ENCODE measurements around the gene B3GLCT.

The B3GLCT gene

DNA sequence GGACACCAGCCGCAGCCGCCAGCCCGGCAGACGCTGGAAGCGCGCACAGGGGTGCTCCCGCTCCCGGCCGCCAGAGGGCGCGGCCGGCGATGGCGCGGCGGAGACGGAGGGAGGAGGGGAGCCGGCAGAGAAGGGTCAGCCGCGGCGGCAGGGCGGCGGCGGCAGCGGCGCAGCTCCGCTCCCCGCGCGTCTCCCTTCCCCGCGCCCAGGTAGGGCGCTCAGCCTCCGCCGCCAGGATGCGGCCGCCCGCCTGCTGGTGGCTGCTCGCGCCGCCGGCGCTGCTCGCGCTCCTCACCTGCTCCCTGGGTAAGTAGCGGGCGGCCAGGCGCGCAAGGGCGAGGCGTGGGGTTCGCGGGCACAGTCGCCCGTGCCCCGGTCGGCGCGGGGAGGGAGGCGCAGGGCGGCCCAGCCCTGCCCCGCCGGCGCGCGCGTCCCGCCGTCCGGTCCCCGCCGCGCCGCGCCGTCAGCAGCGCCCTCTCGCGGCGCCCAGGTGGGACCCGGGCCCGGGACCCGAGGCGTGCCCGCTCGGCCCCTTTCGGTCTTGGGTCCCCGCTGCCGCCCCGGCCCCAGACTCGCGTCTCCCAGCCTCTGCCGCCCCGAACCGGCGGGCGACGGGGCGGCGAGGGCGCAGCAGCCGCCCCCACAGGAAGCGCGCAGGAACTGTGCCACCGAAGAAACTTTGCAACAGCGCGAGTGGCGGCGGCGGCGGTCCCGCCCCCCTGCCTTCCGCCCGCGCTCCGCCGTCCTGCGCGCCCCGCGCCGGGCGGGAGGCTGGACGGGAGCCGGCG, at the start of gene B3GLCT:
Gene B3GLCT, plus strand, starts transcription at position 127 of the 788 bp plus-strand sequence. Its CDS starts 110 bp downstream, at position 237.
- Histone ChIP-seq H3K27ac (peak within 1 kb of the TSS; percentile 77), H3K27me3 (ENCODE audit: control insufficient read depth, insufficient read depth, low read length) (no peaks in the 10 kb centered on the region), H3K4me1 (no peaks in the 10 kb centered on the region), H3K36me3 (ENCODE audit: control insufficient read depth, insufficient read depth, low read length) (no peaks in the 10 kb centered on the region), H3K9ac (no peak within 1 kb of the TSS), H3K4me3 (ENCODE audit: low read depth, low read length) (peak within 1 kb of the TSS; percentile 61), H2AFZ (peak within 1 kb of the TSS; percentile 86), H3K79me2 (peaks cover 2% of the 10 kb centered on the region), H3K4me2 (ENCODE audit: low read length) (peak within 1 kb of the TSS; percentile 82), H3K9me3 (ENCODE audit: control insufficient read depth, low read length) (no peaks in the 10 kb centered on the region)
- TF ChIP-seq CTCF (IDR thresholded peaks at IDR 0.05) = peak; percentile 63

- Histone ChIP-seq H3K4me3 (ENCODE audit: low read depth, low read length) (no peak overlapping the region), H3K9ac (no peak overlapping the region), H3K4me1 (no peaks in the 10 kb centered on the region), H3K9me3 (ENCODE audit: control insufficient read depth, low read length) (no peaks in the 10 kb centered on the region), H2AFZ (no peak overlapping the region), H3K79me2 (peaks cover 3% of the 10 kb centered on the region), H3K4me2 (ENCODE audit: low read length) (no peak overlapping the region), H3K27me3 (ENCODE audit: control insufficient read depth, insufficient read depth, low read length) (no peaks in the 10 kb centered on the region), H3K36me3 (ENCODE audit: control insufficient read depth, insufficient read depth, low read length) (no peaks in the 10 kb centered on the region), H3K27ac (no peak overlapping the region)
- TF ChIP-seq CTCF (IDR thresholded peaks at IDR 0.05) = no peak
Observed at GRCh38 chr13:31150315-31150985, 49.3 kb upstream of the B3GLCT start.

- Histone ChIP-seq H3K9ac (no peak overlapping the region), H3K79me2 (peaks cover 3% of the 10 kb centered on the region), H2AFZ (no peak overlapping the region), H3K27me3 (ENCODE audit: control insufficient read depth, insufficient read depth, low read length) (no peaks in the 10 kb centered on the region), H3K4me3 (ENCODE audit: low read depth, low read length) (no peak overlapping the region), H3K9me3 (ENCODE audit: control insufficient read depth, low read length) (no peaks in the 10 kb centered on the region), H3K36me3 (ENCODE audit: control insufficient read depth, insufficient read depth, low read length) (no peaks in the 10 kb centered on the region), H3K4me2 (ENCODE audit: low read length) (no peak overlapping the region), H3K27ac (no peak overlapping the region), H3K4me1 (no peaks in the 10 kb centered on the region)
- TF ChIP-seq CTCF (IDR thresholded peaks at IDR 0.05) = no peak
Observed at GRCh38 chr13:31151837-31152236, 47.9 kb upstream of the B3GLCT start.

DNA sequence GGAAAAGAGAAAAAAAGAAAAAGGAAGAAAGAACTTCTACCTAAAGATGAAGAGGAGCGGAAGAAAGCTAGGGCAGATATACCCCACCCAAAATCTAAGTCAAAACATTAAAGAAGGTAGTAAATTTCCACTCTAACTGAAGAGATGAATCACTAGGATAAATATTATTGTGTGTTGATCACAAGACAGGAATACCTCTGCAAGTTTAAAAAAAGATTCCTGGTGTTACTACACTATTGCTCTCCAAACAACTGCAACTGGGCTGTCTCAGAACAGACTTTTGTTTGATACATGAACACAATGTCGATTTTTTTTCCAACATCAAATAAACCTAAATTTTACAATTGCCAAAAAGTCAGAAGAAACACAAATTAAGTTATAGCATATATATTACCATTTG, 44.8 kb upstream of the B3GLCT start:
- Histone ChIP-seq H3K27me3 (ENCODE audit: control insufficient read depth, insufficient read depth, low read length) (no peaks in the 10 kb centered on the region), H3K9me3 (ENCODE audit: control insufficient read depth, low read length) (no peaks in the 10 kb centered on the region), H3K36me3 (ENCODE audit: control insufficient read depth, insufficient read depth, low read length) (no peaks in the 10 kb centered on the region), H3K4me1 (no peaks in the 10 kb centered on the region), H3K79me2 (peaks cover 15% of the 10 kb centered on the region), H3K4me2 (ENCODE audit: low read length) (no peak overlapping the region), H2AFZ (no peak overlapping the region), H3K27ac (no peak overlapping the region), H3K4me3 (ENCODE audit: low read depth, low read length) (no peak overlapping the region), H3K9ac (no peak overlapping the region)
- no peak for TF ChIP-seq CTCF (IDR thresholded peaks at IDR 0.05)

Data from parathyroid adenoma (tissue), 2 donors.